Breast epithelium (tissue), 4 donors: Measurements from ENCODE around the gene ARSA. TPM values are rescaled to one million over a fixed set of nuclear protein-coding genes. Genes with fewer than 3 reads are reported as not detected.
"Not testable (repeated sequence)": the region's sequence is repeated elsewhere in the genome, so short reads cannot be mapped to it uniquely, and the experiment has no call there.

Source experiments
- DNase-seq, 2 donors: peaks; one replicate each; pipeline ENCODE4 v3.0.0-alpha.2; 2019; ENCODE audit warnings: low spot score in 2 of 2
- H3K27ac ChIP-seq, 2 donors: fragments of 200-600 bp; sonication (generic) in 1 of 2; one replicate each; pipeline ENCODE4 v1.5.1; 2016 to 2019; ENCODE audit warnings: mild to moderate bottlenecking in 1 of 2
- H3K27me3 ChIP-seq, 2 donors: fragments of 200-600 bp; sonication (generic) in 1 of 2; one replicate each; pipeline versions ENCODE4 v1.5.1 to v1.6.0; 2017 to 2019; ENCODE audit warnings: control low read depth in 1 of 2, mild to moderate bottlenecking in 1 of 2
- H3K36me3 ChIP-seq: fragments of 200-600 bp; one replicate; pipeline ENCODE4 v1.5.1; 2019
- H3K4me1 ChIP-seq, 2 donors: fragments of 200-600 bp; sonication (generic); one replicate each; pipeline ENCODE4 v1.5.1; 2016 to 2019; ENCODE audit warnings: control low read depth in 1 of 2
- H3K4me3 ChIP-seq, 3 donors: fragments of 200-600 bp; sonication (generic); 1 replicate in 2 of 3; 2 replicates in 1 of 3; pipeline ENCODE4 v1.5.1; 2016 to 2019; ENCODE audit warnings: mild to moderate bottlenecking in 3 of 3, moderate library complexity in 2 of 3
- H3K9me3 ChIP-seq, 2 donors: fragments of 200-600 bp; sonication (generic) in 1 of 2; one replicate each; pipeline ENCODE4 v1.5.1; 2016 to 2019; ENCODE audit warnings: control low read depth in 1 of 2
- POLR2A ChIP-seq: fragments of 450-650 bp; IDR thresholded peaks from one replicate; pipeline ENCODE4 v1.6.1; 2016; ENCODE audit warnings: antibody characterized with exemption, mild to moderate bottlenecking, moderate library complexity
- POLR2AphosphoS5 ChIP-seq, 3 donors: sonication (generic); formaldehyde crosslinking; IDR thresholded peaks; one replicate each; pipeline ENCODE4 v1.6.1; 2017; ENCODE audit warnings: antibody characterized with exemption in 3 of 3
- intact Hi-C: fragments of 100-400 bp; cut with DNase I; formaldehyde crosslinking; loops from one replicate; pipeline ENCODE4 v1.15.1; 2023; ENCODE audit warnings: low total_unique reads
- total RNA-seq, 3 donors: library from RNA; depleted of rRNA; stranded (reverse); fragments of >200 nt; gene quantifications; one replicate each; pipeline ENCODE4 v1.1.0, GENCODE V29; 2016
- TF ChIP-seq, protein P1 (sequence below), 3 donors: fragments of 450-650 bp; IDR thresholded peaks; one replicate each; pipeline ENCODE4 v1.5.1; 2016 to 2017; ENCODE audit warnings: antibody characterized with exemption in 3 of 3, mild to moderate bottlenecking in 3 of 3, moderate library complexity in 3 of 3

The ARSA gene
- total RNA-seq, 3 donors from 2014 or later, result 23.8 to 39.0 (median 36.3) TPM

DNA sequence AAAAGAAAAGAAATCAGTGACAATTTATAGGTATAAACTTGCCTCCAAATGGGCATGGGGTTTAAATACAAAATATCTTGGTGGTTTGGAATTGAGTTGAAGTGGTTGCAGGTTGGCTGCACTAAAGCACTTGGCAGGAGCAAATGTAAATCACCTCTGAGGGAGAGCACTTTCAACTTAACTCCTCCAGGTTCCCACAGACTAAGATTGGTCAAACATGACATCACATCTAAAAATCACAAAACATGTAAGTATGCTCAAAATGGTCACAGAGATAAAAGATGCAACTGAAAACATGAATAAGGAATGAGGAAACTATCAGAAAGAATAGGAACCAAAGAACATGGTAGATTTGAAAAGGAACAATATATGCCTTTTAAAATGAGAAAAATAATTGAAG, 32.4 kb upstream of the ARSA start:
- DNase-seq, result no peak
- H3K27ac ChIP-seq, result no peak overlapping the region
- intact Hi-C loops, result no loop called here
- H3K27me3 ChIP-seq, result no peaks in the 10 kb centered on the region
- H3K9me3 ChIP-seq, result no peaks in the 10 kb centered on the region
- H3K4me3 ChIP-seq, result no peak overlapping the region
- H3K36me3 ChIP-seq, result no peaks in the 10 kb centered on the region
- TF ChIP-seq, protein P1, sequence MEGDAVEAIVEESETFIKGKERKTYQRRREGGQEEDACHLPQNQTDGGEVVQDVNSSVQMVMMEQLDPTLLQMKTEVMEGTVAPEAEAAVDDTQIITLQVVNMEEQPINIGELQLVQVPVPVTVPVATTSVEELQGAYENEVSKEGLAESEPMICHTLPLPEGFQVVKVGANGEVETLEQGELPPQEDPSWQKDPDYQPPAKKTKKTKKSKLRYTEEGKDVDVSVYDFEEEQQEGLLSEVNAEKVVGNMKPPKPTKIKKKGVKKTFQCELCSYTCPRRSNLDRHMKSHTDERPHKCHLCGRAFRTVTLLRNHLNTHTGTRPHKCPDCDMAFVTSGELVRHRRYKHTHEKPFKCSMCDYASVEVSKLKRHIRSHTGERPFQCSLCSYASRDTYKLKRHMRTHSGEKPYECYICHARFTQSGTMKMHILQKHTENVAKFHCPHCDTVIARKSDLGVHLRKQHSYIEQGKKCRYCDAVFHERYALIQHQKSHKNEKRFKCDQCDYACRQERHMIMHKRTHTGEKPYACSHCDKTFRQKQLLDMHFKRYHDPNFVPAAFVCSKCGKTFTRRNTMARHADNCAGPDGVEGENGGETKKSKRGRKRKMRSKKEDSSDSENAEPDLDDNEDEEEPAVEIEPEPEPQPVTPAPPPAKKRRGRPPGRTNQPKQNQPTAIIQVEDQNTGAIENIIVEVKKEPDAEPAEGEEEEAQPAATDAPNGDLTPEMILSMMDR (IDR thresholded peaks at IDR 0.05), result no peak
- TF ChIP-seq POLR2AphosphoS5 (IDR thresholded peaks at IDR 0.05) (no peak), POLR2A (no peak)
- H3K4me1 ChIP-seq, result no peaks in the 10 kb centered on the region

DNA sequence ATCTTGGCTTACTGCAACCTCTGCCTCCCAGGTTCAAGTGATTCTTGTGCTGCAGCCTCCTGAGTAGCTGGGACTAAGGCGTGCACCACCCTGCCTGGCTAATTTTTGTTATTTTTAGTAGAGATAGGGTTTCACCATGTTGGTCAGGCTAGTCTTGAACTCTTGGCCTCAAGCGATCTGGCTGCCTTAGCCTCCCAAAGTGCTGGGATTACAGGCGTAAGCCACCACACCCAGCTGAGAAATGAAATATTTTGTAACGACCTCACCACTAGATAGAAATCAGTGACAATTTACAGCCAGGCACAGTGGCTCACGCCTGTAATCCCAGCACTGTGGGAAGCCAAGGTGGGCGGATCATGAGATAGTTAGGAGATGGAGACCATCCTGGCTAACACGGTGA, 31.8 kb upstream of the ARSA start:
- intact Hi-C loops, H3K27me3 ChIP-seq, H3K36me3 ChIP-seq, H3K9me3 ChIP-seq, H3K27ac ChIP-seq, H3K4me1 ChIP-seq, DNase-seq, H3K4me3 ChIP-seq: not testable (repeated sequence)

DNA sequence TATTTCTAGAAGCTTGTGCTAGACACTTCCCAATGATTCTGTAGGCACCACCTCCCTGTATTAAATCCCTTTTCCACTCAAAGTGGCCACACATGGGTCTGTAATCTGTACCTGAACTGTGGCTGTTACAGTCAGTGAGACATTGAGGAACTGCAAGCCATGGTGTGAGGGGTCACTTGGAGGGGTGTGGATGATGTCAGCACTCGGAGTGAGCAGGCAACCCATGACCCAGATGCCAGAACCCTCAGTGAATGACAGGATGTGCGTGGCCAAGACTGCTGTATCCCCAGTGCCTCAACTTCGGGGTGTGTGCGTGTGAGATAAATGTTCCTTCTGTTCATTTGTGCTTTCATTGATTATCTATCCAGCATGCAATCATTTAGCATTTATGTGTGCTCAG, 30.0 kb upstream of the ARSA start:
- H3K27ac ChIP-seq, result peak overlapping the region in 1 of 2 donors; percentile 84
- H3K4me3 ChIP-seq, result no peak overlapping the region
- intact Hi-C loops, result no loop called here
- no peak for DNase-seq
- H3K36me3 ChIP-seq, result no peaks in the 10 kb centered on the region
- no peaks in the 10 kb centered on the region for H3K9me3 ChIP-seq
- no peaks in the 10 kb centered on the region for H3K4me1 ChIP-seq
- TF ChIP-seq POLR2AphosphoS5 (IDR thresholded peaks at IDR 0.05) (no peak), POLR2A (no peak)
- TF ChIP-seq, protein P1 (IDR thresholded peaks at IDR 0.05), result no peak
- H3K27me3 ChIP-seq, result no peaks in the 10 kb centered on the region

DNA sequence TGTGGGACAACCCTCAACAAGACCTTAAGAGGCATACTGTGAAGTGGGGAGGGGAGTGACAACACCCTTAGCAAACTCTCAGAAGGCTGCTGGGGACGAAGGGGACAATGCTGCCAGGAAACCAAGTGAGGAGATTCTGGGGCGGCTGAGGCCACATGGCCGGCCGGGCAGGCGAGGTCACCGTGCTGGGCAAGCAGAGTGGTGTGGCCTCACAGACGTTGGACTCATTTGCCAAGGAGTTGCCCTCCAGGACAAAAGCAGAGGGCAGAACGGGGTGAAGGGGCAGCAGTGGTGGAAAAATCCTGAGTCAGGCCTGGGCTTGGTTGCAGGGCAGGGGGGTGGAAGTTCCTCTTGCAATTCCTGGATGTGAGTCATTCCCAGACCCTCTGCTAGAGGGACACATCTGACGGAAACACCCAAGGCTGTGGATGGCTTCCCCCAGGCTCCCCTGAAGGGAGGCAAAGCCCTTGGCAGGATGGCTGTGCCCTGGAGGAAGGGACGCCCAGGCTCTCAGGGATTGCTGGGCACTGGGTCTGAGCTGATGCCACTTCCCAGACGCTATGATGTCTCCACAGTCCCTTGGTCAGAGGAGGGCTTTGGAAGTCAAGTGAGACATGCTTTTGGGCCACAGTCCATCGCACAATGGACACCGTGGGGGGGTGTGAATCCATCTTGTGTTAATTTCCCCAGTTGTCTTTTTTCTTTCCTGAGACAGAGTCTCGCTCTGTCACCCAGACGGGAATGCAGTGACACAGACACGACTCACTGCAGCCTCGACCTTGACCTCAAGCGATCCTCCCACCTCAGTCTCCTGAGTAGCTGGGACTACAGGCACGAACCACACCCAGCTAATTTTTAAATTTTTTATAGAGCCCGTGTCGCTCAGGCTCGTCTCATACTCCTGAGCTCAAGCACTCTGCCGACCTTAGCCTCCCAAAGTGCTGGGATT, 28.4 kb upstream of the ARSA start:
- H3K36me3 ChIP-seq, result no peaks in the 10 kb centered on the region
- DNase-seq, result no peak
- H3K27me3 ChIP-seq, result no peaks in the 10 kb centered on the region
- peak overlapping the region in 1 of 2 donors; percentile 84 for H3K27ac ChIP-seq
- TF ChIP-seq POLR2AphosphoS5 (IDR thresholded peaks at IDR 0.05), result peak in 1 of 3 donors; percentile 55
- no peak for TF ChIP-seq POLR2A
- TF ChIP-seq, protein P1 (IDR thresholded peaks at IDR 0.05), result no peak
- H3K9me3 ChIP-seq, result no peaks in the 10 kb centered on the region
- peak overlapping the region in 1 of 3 donors; percentile 15 for H3K4me3 ChIP-seq
- H3K4me1 ChIP-seq, result no peaks in the 10 kb centered on the region
- intact Hi-C loops, result no loop called here

DNA sequence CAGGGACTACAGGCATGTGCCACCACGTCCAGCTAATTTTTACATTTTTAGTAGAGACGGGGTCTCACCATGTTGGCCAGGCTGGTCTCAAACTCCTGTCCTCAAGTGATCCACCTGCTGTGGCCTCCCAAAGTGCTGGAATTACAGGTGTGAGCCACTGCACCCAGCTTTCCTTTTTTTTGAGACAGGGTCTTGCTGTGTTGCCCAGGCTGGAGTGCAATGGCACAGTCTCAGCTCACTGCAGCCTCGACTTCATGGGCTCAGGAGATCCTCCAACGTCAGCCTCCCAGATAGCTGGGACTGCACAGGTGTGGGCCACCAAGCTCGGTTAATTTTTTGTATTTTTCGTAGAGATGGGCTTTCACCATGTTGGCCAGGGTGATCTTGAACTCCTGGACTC, 26.7 kb upstream of the ARSA start:
- DNase-seq, H3K27ac ChIP-seq, H3K36me3 ChIP-seq, H3K4me1 ChIP-seq, H3K9me3 ChIP-seq, H3K27me3 ChIP-seq, H3K4me3 ChIP-seq, intact Hi-C loops: not testable (repeated sequence)

DNA sequence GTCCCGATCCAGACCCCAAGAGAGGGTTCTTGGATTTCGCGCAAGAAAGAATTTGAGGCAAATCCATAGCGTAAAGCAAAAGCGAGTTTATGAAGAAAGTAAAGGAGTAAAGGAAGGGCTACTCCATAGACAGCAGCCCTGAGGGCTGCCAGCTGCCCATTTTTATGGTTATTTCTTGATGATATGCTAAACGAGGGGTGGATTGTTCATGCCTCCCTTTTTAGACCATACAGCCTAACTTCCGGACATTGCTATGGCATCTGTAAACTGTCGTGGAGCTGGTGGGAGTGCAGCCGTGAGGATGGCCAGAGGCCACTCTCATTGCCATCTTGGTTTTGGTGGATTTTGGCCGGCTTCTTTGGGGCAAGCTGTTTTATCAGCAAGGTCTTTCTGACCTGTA, 25.3 kb upstream of the ARSA start:
- no peaks in the 10 kb centered on the region for H3K9me3 ChIP-seq
- no peaks in the 10 kb centered on the region for H3K36me3 ChIP-seq
- H3K4me1 ChIP-seq, result no peaks in the 10 kb centered on the region
- no peak overlapping the region for H3K27ac ChIP-seq
- TF ChIP-seq, protein P1 (IDR thresholded peaks at IDR 0.05), result no peak
- TF ChIP-seq POLR2A, result no peak
- no peak for TF ChIP-seq POLR2AphosphoS5 (IDR thresholded peaks at IDR 0.05)
- intact Hi-C loops, result no loop called here
- no peak for DNase-seq
- no peak overlapping the region for H3K4me3 ChIP-seq
- no peaks in the 10 kb centered on the region for H3K27me3 ChIP-seq

DNA sequence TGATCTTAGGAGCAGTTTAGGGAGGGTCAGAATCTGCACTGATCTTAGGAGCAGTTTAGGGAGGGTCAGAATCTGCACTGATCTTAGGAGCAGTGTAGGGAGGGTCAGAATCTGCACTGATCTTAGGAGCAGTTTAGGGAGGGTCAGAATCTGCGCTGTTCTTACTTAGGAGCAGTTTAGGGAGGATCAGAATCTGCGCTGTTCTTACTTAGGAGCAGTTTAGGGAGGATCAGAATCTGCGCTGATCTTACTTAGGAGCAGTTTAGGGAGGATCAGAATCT, 15.8 kb upstream of the ARSA start:
- intact Hi-C loops, result not testable (repeated sequence)
- peaks cover 0 to 12% of the 10 kb centered on the region in 2 donors for H3K27me3 ChIP-seq

DNA sequence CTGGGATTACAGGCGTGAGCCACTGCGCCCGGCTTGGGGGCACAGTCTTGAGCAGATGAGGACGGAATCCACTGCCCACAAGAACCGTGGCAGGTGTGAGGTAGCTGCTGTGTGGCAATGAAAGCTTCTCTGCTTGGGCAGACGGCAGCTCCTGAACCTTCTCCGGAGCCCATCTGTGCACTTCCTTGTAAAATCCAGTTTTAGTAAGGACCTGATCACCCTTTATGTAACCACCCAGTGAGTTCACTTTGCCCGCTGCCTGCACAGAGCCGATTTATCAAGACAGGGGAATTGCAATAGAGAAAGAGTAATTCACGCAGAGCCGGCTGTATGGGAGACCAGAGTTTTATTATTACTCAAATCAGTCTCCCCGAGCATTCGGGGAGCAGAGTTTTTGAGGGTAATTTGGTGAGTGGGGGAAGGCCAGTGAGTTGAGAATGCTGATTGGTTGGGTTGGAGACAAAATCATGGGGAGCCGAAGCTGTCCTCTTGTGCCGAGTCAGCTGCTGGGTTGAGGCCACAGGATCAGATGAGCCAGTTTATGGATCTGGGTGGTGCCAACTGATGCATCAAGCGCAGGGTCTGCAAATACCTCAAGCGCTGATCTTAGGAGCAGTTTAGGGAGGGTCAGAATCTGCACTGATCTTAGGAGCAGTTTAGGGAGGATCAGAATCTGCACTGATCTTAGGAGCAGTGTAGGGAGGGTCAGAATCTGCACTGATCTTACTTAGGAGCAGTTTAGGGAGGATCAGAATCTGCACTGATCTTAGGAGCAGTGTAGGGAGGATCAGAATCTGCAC, 15.3 kb upstream of the ARSA start:
- H3K27ac ChIP-seq, H3K4me1 ChIP-seq, H3K4me3 ChIP-seq, intact Hi-C loops, H3K36me3 ChIP-seq, H3K9me3 ChIP-seq, DNase-seq: not testable (repeated sequence)
- peaks cover 0 to 12% of the 10 kb centered on the region in 2 donors for H3K27me3 ChIP-seq

More for the DNA sequence above, 15.8 kb upstream of the ARSA start:
- H3K4me3 ChIP-seq, H3K9me3 ChIP-seq, H3K4me1 ChIP-seq, H3K36me3 ChIP-seq, H3K27ac ChIP-seq, DNase-seq: not testable (repeated sequence)
